HepG2 (cell line): ENCODE measurements around the gene TRIP6. TPM values are rescaled to one million over a fixed set of nuclear protein-coding genes. Genes with fewer than 3 reads are reported as not detected.

Source experiments
- AGO2 ChIP-seq: fragments of 200-400 bp; formaldehyde crosslinking; optimal IDR thresholded peaks from 2 replicates; pipeline ENCODE3; 2017; ENCODE audit warnings: mild to moderate bottlenecking, low read depth, low read length, moderate library complexity
- CBX1 ChIP-seq: IDR thresholded peaks from one replicate; pipeline ENCODE4 v1.6.1; 2016; ENCODE audit warnings: antibody characterized with exemption, low read depth
- HDAC2 ChIP-seq: sonication (generic); formaldehyde crosslinking; IDR thresholded peaks from 2 replicates; pipeline ENCODE4 v1.4.0; 2020; ENCODE audit warnings: missing genetic modification reagents
- HIVEP1 ChIP-seq: sonication (generic); formaldehyde crosslinking; IDR thresholded peaks from 2 replicates; pipeline ENCODE4 v1.4.0; 2020; ENCODE audit warnings: mild to moderate bottlenecking, missing genetic modification reagents
- NR3C1 ChIP-seq: sonication (generic); formaldehyde crosslinking; IDR thresholded peaks from 2 replicates; pipeline ENCODE4 v1.4.0; 2020; ENCODE audit warnings: missing genetic modification reagents
- SRSF1 ChIP-seq: fragments of 200-400 bp; formaldehyde crosslinking; optimal IDR thresholded peaks from 2 replicates; pipeline ENCODE3; 2017; ENCODE audit warnings: mild to moderate bottlenecking, low read depth, low read length, moderate library complexity
- ZC3H4 ChIP-seq: sonication (generic); formaldehyde crosslinking; IDR thresholded peaks from 2 replicates; pipeline ENCODE4 v1.4.0; 2020; ENCODE audit warnings: missing genetic modification reagents, borderline replicate concordance
- ZNF24 ChIP-seq: fragments of 450-650 bp; IDR thresholded peaks from 2 replicates; pipeline ENCODE4 v1.6.1; 2017; ENCODE audit warnings: antibody characterized with exemption, mild to moderate bottlenecking
- ZNF543 ChIP-seq: sonication (generic); formaldehyde crosslinking; IDR thresholded peaks from 2 replicates; pipeline ENCODE4 v1.4.0; 2020; ENCODE audit warnings: mild to moderate bottlenecking, missing genetic modification reagents
- ZNF672 ChIP-seq: sonication (generic); formaldehyde crosslinking; IDR thresholded peaks from 2 replicates; pipeline ENCODE4 v1.8.1; 2022; ENCODE audit warnings: missing genetic modification reagents
- ZSCAN21 ChIP-seq: sonication (generic); formaldehyde crosslinking; IDR thresholded peaks from 2 replicates; pipeline ENCODE4 v1.8.0; 2022; ENCODE audit warnings: mild to moderate bottlenecking, missing genetic modification reagents, moderate library complexity, borderline replicate concordance
- ZSCAN31 ChIP-seq: sonication (generic); formaldehyde crosslinking; IDR thresholded peaks from 2 replicates; pipeline ENCODE4 v1.5.0; 2020; ENCODE audit warnings: low read depth, mild to moderate bottlenecking, missing genetic modification reagents
- polyA plus RNA-seq, 8 experiments: library from polyadenylated mRNA; depleted of rRNA in 3 of 8; stranded (reverse) in 7 of 8; unstranded in 1 of 8; fragments of >200 nt; fragmentation: Illumina TruSeq in 4 of 8; extraction: Trizol in 4 of 8; gene quantifications; 2 replicates each; pipeline versions ENCODE4 v1.2.1 to v1.2.3, GENCODE V29; 2011 to 2016; ENCODE audit warnings: low read depth in 4 of 8, missing spikeins in 1 of 8, mixed read lengths in 1 of 8; ENCODE audit not compliant: insufficient read depth in 1 of 8
- total RNA-seq, 5 experiments: library from RNA; depleted of rRNA; stranded (reverse); fragments of >200 nt; fragmentation: Illumina TruSeq; extraction: Trizol; gene quantifications; 2 replicates each; pipeline ENCODE4 v1.2.3, GENCODE V29; 2016; ENCODE audit warnings: low read depth in 1 of 5
- TF ChIP-seq, protein P1 (sequence below): IDR thresholded peaks from 2 replicates; pipeline ENCODE4 v1.6.1; 2012; ENCODE audit warnings: inconsistent platforms
- TF ChIP-seq, protein P2 (sequence below): sonication (generic); formaldehyde crosslinking; IDR thresholded peaks from 2 replicates; pipeline ENCODE4 v1.8.0; 2022; ENCODE audit warnings: missing genetic modification reagents, mild to moderate bottlenecking, borderline replicate concordance
- TF ChIP-seq, protein P3 (sequence below): sonication (generic); formaldehyde crosslinking; IDR thresholded peaks from 2 replicates; pipeline ENCODE4 v1.4.0; 2020; ENCODE audit warnings: missing genetic modification reagents
- TF ChIP-seq, protein P4 (sequence below): sonication (generic); formaldehyde crosslinking; IDR thresholded peaks from 2 replicates; pipeline ENCODE4 v1.4.0; 2020; ENCODE audit warnings: missing genetic modification reagents
- TF ChIP-seq, protein P5 (sequence below): sonication (generic); formaldehyde crosslinking; IDR thresholded peaks from 2 replicates; pipeline ENCODE4 v1.4.0; 2020; ENCODE audit warnings: missing genetic modification reagents; ENCODE audit errors: not compliant biosample characterization

The TRIP6 gene
- total and polyA plus RNA-seq, 2 of the 13 experiments (the other 11 are each of a cell fraction or from before 2014, with no cell fraction given): 0.34 to 0.38 TPM

DNA sequence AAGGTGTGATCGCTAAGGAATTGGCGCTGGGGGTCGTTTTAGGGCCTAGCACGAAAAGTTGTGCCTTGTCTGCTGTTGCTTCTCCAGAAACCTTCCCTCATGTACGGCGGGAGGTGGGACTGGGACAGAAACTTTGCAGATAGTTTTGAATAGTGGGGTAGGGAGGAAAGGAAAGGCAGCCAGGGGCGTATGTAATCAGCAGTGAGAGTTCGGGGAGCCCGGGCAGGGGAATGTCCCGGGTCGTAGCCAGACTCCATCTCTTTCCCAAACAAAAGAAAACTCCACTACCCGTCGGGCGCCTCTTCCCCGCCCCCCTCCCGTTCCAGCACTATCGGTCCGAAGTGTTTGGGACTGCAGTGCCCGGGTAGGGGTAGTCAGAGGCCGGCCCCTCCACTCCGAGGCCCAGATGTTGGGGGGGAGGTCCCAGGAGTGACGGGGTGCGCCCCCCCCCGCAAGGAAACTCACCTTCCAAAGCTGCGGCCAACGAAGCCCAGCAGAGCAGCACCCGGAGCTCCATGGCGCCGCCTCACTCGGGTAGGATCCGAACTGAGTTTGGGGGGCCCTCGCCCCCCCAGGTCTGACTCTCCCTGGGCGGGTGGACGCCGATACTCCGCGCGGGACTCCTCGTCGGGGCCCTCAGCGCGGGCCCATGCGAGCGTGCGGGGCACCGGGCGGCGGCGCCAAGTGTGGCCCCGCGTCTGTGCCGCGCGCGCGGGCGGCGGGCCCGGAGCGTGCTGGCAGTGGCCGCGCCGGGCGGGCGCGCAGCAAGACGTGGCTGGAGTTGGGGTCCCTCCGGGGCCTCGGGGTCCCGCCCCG is 40.5 kb upstream of the TRIP6 start (continued):
- TF ChIP-seq NR3C1 (no peak), ZNF543 (CRISPR knock-in tag) (0 out of 2 replicates have a peak, but pooled peaks have one; percentile 4), CBX1 (no peak), SRSF1 (peak; percentile 82), ZSCAN31 (0 out of 2 replicates have a peak, but pooled peaks have one; percentile 12), ZC3H4 (CRISPR knock-in tag) (no peak), ZNF24 (no peak), ZNF672 (CRISPR knock-in tag) (no peak), ZSCAN21 (CRISPR knock-in tag) (no peak), AGO2 (peak; percentile 68), HDAC2 (CRISPR knock-in tag) (no peak), HIVEP1 (CRISPR knock-in tag) (no peak)
- TF ChIP-seq, protein P1, sequence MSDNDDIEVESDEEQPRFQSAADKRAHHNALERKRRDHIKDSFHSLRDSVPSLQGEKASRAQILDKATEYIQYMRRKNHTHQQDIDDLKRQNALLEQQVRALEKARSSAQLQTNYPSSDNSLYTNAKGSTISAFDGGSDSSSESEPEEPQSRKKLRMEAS: 0 out of 2 replicates have a peak, but pooled peaks have one; percentile 10
- TF ChIP-seq, protein P2, sequence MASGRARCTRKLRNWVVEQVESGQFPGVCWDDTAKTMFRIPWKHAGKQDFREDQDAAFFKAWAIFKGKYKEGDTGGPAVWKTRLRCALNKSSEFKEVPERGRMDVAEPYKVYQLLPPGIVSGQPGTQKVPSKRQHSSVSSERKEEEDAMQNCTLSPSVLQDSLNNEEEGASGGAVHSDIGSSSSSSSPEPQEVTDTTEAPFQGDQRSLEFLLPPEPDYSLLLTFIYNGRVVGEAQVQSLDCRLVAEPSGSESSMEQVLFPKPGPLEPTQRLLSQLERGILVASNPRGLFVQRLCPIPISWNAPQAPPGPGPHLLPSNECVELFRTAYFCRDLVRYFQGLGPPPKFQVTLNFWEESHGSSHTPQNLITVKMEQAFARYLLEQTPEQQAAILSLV (CRISPR knock-in tag): 0 out of 2 replicates have a peak, but pooled peaks have one; percentile 3
- TF ChIP-seq, protein P3, sequence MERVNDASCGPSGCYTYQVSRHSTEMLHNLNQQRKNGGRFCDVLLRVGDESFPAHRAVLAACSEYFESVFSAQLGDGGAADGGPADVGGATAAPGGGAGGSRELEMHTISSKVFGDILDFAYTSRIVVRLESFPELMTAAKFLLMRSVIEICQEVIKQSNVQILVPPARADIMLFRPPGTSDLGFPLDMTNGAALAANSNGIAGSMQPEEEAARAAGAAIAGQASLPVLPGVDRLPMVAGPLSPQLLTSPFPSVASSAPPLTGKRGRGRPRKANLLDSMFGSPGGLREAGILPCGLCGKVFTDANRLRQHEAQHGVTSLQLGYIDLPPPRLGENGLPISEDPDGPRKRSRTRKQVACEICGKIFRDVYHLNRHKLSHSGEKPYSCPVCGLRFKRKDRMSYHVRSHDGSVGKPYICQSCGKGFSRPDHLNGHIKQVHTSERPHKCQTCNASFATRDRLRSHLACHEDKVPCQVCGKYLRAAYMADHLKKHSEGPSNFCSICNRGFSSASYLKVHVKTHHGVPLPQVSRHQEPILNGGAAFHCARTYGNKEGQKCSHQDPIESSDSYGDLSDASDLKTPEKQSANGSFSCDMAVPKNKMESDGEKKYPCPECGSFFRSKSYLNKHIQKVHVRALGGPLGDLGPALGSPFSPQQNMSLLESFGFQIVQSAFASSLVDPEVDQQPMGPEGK (CRISPR knock-in tag): 0 out of 2 replicates have a peak, but pooled peaks have one; percentile 29
- TF ChIP-seq, protein P4, sequence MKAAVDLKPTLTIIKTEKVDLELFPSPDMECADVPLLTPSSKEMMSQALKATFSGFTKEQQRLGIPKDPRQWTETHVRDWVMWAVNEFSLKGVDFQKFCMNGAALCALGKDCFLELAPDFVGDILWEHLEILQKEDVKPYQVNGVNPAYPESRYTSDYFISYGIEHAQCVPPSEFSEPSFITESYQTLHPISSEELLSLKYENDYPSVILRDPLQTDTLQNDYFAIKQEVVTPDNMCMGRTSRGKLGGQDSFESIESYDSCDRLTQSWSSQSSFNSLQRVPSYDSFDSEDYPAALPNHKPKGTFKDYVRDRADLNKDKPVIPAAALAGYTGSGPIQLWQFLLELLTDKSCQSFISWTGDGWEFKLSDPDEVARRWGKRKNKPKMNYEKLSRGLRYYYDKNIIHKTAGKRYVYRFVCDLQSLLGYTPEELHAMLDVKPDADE (CRISPR knock-in tag): no peak
- TF ChIP-seq, protein P5, sequence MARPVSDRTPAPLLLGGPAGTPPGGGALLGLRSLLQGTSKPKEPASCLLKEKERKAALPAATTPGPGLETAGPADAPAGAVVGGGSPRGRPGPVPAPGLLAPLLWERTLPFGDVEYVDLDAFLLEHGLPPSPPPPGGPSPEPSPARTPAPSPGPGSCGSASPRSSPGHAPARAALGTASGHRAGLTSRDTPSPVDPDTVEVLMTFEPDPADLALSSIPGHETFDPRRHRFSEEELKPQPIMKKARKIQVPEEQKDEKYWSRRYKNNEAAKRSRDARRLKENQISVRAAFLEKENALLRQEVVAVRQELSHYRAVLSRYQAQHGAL (CRISPR knock-in tag): no peak
